Ectodermal cell (in vitro differentiated cells): Measurements from ENCODE around the gene PUS7.

Experiments used
- H3K27ac ChIP-seq: 2 replicates; pipeline ENCODE4 v1.7.0; 2013; ENCODE audit warnings: mild to moderate bottlenecking, low read depth, low read length; ENCODE audit not compliant: insufficient read depth, poor library complexity, severe bottlenecking
- H3K27me3 ChIP-seq: 2 replicates; pipeline ENCODE4 v1.7.0; 2013; ENCODE audit warnings: mild to moderate bottlenecking, low read length; ENCODE audit not compliant: insufficient read depth, control insufficient read depth, poor library complexity, severe bottlenecking
- H3K36me3 ChIP-seq: one replicate; pipeline ENCODE4 v1.7.0; 2013; ENCODE audit warnings: low read length; ENCODE audit not compliant: control insufficient read depth, insufficient read depth
- H3K4me1 ChIP-seq: one replicate; pipeline ENCODE4 v1.7.0; 2013; ENCODE audit warnings: low read length; ENCODE audit not compliant: control insufficient read depth, insufficient read depth
- H3K4me3 ChIP-seq: 2 replicates; pipeline ENCODE4 v1.7.0; 2013; ENCODE audit warnings: low read depth, low read length, control low read depth; ENCODE audit not compliant: insufficient read depth
- H3K9me3 ChIP-seq: 2 replicates; pipeline ENCODE4 v1.7.0; 2013; ENCODE audit warnings: mild to moderate bottlenecking, low read length, moderate library complexity; ENCODE audit not compliant: control insufficient read depth
- WGBS, 2 experiments: methylation state at CpG; one replicate each; pipeline ENCODE4 v1.1.7; 2013; ENCODE audit warnings: missing lambda C conversion rate in 2 of 2; 5-methylcytosine and 5-hydroxymethylcytosine counted together

Gene PUS7

GRCh38 chr7:105502173-105502572 is 19.9 kb downstream of the PUS7 start:
- Histone ChIP-seq H3K36me3 (peaks cover 22% of the 10 kb centered on the region), H3K4me3 (no peak overlapping the region), H3K9me3 (no peaks in the 10 kb centered on the region), H3K27ac (no peak overlapping the region), H3K27me3 (no peaks in the 10 kb centered on the region), H3K4me1 (no peaks in the 10 kb centered on the region)
- WGBS, 2 experiments: 96% methylated on average over 8 to 9 of the region's 9 CpGs

GRCh38 chr7:105497016-105497415 is 25.1 kb downstream of the PUS7 start:
- no peak overlapping the region for H3K4me3 ChIP-seq
- H3K27ac ChIP-seq: no peak overlapping the region
- H3K27me3 ChIP-seq: no peaks in the 10 kb centered on the region
- 94 to 97% methylated on average over 4 of the region's 5 CpGs for WGBS, 2 experiments
- no peaks in the 10 kb centered on the region for H3K4me1 ChIP-seq
- no peaks in the 10 kb centered on the region for H3K9me3 ChIP-seq
- H3K36me3 ChIP-seq: peaks cover 5% of the 10 kb centered on the region

GRCh38 chr7:105496521-105496920 is 25.6 kb downstream of the PUS7 start:
- Histone ChIP-seq H3K27ac (no peak overlapping the region), H3K4me1 (no peaks in the 10 kb centered on the region), H3K9me3 (no peaks in the 10 kb centered on the region), H3K4me3 (no peak overlapping the region), H3K36me3 (peaks cover 3% of the 10 kb centered on the region), H3K27me3 (no peaks in the 10 kb centered on the region)
- WGBS, 2 experiments: 86 to 87% methylated on average over 1 to 2 of the region's 2 CpGs

GRCh38 chr7:105493923-105494315 is 28.2 kb downstream of the PUS7 start:
- WGBS, 2 experiments: 97 to 99% methylated on average over 5 of the region's 5 CpGs
- Histone ChIP-seq H3K27ac (no peak overlapping the region), H3K4me1 (no peaks in the 10 kb centered on the region), H3K27me3 (no peaks in the 10 kb centered on the region), H3K4me3 (no peak overlapping the region), H3K9me3 (no peaks in the 10 kb centered on the region), H3K36me3 (no peaks in the 10 kb centered on the region)

GRCh38 chr7:105493196-105493922 is 28.7 kb downstream of the PUS7 start:
- no peaks in the 10 kb centered on the region for H3K27me3 ChIP-seq
- no peaks in the 10 kb centered on the region for H3K9me3 ChIP-seq
- H3K27ac ChIP-seq: no peak overlapping the region
- no peaks in the 10 kb centered on the region for H3K4me1 ChIP-seq
- 94 to 97% methylated on average over 7 of the region's 7 CpGs for WGBS, 2 experiments
- H3K4me3 ChIP-seq: no peak overlapping the region
- no peaks in the 10 kb centered on the region for H3K36me3 ChIP-seq

GRCh38 chr7:105489409-105489808 is 32.7 kb downstream of the PUS7 start:
- WGBS, 2 experiments: 93 to 95% methylated on average over 1 to 3 of the region's 3 CpGs

GRCh38 chr7:105487579-105488571 is 34.2 kb downstream of the PUS7 start:
- 89 to 95% methylated on average over 5 to 6 of the region's 6 CpGs for WGBS, 2 experiments
- H3K4me3 ChIP-seq: no peak overlapping the region
- H3K36me3 ChIP-seq: peaks cover 13% of the 10 kb centered on the region
- H3K4me1 ChIP-seq: no peaks in the 10 kb centered on the region
- no peaks in the 10 kb centered on the region for H3K9me3 ChIP-seq
- H3K27ac ChIP-seq: no peak overlapping the region
- no peaks in the 10 kb centered on the region for H3K27me3 ChIP-seq

More at GRCh38 chr7:105489409-105489808, 32.7 kb downstream of the PUS7 start:
- H3K27me3 ChIP-seq: no peaks in the 10 kb centered on the region
- H3K9me3 ChIP-seq: no peaks in the 10 kb centered on the region
- H3K4me3 ChIP-seq: no peak overlapping the region
- no peaks in the 10 kb centered on the region for H3K4me1 ChIP-seq
- H3K27ac ChIP-seq: no peak overlapping the region
- peaks cover 13% of the 10 kb centered on the region for H3K36me3 ChIP-seq

GRCh38 chr7:105480931-105481330 is 41.1 kb downstream of the PUS7 start:
- Histone ChIP-seq H3K36me3 (peaks cover 11% of the 10 kb centered on the region), H3K4me3 (no peak overlapping the region), H3K27ac (no peak overlapping the region), H3K27me3 (no peaks in the 10 kb centered on the region), H3K4me1 (no peaks in the 10 kb centered on the region), H3K9me3 (no peaks in the 10 kb centered on the region)
- 96 to 100% methylated on average over 3 to 4 of the region's 4 CpGs for WGBS, 2 experiments

GRCh38 chr7:105478606-105479005 is 43.5 kb downstream of the PUS7 start:
- Histone ChIP-seq H3K27ac (no peak overlapping the region), H3K4me3 (no peak overlapping the region), H3K4me1 (no peaks in the 10 kb centered on the region), H3K27me3 (no peaks in the 10 kb centered on the region), H3K36me3 (peaks cover 5% of the 10 kb centered on the region), H3K9me3 (no peaks in the 10 kb centered on the region)
- WGBS, 2 experiments: 89 to 92% methylated on average over 3 to 4 of the region's 5 CpGs

- no peaks in the 10 kb centered on the region for H3K27me3 ChIP-seq
- no peak overlapping the region for H3K27ac ChIP-seq
- H3K4me3 ChIP-seq: no peak overlapping the region
- no peaks in the 10 kb centered on the region for H3K9me3 ChIP-seq
- H3K4me1 ChIP-seq: no peaks in the 10 kb centered on the region
- peaks cover 5% of the 10 kb centered on the region for H3K36me3 ChIP-seq
- WGBS, 2 experiments: 95 to 96% methylated on average over 1 to 2 of the region's 2 CpGs
These were observed 44.2 kb downstream of the PUS7 start for GRCh38 chr7:105477908-105478307.
